ENCODE data around the gene AMN.

AMN gene

DNA sequence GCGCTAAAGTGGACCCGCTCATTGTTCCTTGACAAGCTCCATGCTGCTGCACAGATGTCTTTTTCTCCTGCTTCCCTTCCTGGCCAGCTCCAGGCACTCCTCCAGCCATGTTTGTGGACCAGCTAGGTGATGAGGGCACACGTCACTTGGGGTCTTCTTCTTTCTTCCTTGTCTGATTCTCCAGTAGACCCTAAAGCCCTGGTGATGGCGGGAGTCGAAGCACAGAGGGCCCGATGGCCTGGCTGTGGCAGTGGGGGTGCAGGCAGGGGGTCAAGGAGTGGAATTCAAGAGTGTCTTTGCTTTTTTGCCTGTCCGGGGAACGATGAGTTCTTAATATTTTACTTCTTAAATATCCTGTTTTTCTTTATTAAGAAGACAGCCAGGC, 23.0 kb upstream of the AMN start:
- no peak for DNase-seq

DNA sequence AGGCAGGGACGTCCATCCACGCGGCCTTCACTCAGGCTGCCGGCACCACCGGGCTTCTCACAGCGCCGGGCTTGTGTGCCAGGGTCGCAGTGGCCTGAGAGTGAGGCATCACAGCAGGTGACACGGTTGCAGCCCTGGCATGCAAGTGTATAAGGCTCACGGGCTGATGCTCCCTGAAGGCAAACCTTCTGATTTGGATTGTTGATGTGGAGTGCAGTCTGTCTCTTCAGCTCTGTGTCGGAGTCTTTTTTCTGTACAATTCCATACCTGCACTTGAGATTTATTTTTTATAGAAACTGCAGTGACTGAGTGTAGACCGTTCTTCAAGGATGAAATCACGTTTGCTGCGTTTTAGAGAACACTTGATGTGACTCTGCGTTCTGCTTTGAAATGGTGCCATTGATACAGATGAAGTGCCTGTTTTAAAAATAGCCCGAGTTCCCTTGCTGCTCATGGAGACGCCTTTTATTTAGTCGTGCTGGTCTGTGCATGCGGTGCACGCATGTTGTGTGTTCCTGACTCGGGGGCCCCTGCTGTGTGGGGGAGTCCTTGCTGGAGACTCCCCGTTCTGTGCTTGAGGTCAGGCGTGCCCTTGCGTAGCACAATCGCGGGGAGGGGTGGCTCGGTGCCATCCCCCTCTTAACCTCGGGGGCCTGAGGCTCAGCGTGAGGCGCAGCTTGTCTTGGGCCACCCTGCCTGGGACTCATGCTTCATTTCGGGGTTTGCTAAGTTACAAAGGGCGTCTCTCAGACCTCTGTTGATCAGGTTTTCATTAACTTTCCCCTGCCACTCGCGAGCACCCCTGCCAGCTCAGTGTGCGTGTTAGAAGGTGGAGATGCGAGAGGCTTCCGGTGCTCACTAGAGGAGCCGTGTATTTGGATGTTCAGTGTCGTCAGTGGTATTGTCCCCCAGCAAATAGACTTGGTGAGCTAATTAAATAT, 21.6 kb upstream of the AMN start:
- DNase-seq: no peak

GRCh38 chr14:102901633-102902032, 20.8 kb upstream of the AMN start:
- no peak for DNase-seq

DNA sequence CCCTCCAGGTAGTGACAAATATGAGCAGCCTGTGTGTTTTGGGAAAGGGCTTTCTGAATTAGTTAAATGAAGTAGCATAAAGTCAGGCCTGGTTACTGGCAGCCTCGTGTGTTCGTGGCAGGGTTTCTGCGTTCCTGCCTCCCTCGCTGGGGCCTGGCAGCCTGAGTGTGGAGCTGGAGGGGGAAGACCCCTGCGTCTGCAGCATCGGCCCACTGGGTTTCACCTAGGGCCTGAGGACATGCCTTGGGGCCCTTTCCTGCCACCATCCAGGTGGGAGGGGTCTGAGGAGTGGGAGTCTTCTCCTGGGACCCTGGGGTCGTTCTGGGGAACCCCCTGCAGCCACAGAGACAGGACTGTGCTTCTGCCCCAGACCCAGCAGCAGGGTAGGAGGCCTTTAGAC, 20.4 kb upstream of the AMN start:
- DNase-seq: no peak

DNA sequence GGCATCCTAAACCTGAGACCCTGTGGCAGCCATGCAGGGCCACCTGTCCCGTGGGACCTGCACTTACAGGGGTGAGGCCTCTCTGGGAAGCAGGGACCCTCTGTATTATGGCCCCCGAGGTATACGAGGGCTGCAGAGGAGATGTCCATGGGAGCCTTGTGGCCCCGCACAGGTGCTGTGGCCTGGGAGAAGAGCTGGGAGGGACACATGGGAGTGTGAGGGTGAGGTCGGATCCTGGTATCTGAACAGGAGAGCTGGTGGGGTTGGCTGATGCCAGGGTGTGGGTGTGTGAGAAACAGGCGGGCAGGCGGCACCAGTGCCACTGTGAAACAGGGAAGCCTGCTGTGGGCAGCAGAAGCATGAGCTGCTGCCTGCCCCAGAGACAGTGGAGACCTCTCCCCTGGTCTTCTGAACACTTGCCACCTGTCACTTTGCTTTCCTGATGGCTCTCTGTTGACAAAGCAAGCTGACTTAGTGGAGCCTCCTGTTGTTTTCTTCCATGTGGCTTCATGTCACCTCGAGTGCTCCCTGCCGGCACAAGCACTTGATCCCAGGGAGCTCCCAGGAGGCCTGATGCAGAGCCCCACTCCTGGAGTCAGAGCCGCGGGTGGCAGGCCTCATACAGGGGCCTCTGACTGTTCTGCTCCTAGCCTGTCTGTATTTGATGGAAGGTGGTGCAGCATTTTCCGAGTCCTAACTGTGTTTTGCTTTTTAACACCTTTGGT, 19.8 kb upstream of the AMN start:
- no peak for DNase-seq

DNA sequence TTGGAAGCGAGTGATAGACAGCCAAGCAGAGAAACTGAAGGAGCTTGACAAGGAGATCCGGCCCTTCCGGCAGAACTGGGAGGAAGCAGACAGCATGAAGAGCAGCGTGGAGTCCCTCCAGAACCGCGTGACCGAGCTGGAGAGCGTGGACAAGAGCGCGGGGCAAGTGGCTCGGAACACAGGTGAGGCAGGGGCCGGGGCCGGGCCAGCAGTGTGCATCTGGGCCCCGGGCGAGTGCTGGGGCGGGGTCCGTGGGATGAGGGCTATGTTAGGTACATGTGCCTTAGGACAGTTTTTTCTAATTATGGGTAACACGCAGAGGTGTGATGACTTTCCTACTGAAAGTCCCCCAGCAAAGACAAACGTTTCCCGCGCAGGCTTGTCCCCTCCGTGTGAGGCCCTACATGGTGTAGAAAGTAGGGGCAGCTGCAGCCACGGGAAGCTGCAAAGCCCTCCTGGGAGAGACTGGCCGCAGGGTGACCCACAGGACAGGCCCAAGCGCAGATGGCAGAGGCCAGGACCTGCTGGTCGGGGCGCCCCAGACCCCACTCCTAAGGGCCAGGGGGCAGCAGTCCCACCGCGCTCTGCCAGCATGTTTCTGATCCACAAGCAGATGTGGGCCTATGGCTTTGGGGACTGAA, 19.1 kb upstream of the AMN start:
- no peak for DNase-seq

DNA sequence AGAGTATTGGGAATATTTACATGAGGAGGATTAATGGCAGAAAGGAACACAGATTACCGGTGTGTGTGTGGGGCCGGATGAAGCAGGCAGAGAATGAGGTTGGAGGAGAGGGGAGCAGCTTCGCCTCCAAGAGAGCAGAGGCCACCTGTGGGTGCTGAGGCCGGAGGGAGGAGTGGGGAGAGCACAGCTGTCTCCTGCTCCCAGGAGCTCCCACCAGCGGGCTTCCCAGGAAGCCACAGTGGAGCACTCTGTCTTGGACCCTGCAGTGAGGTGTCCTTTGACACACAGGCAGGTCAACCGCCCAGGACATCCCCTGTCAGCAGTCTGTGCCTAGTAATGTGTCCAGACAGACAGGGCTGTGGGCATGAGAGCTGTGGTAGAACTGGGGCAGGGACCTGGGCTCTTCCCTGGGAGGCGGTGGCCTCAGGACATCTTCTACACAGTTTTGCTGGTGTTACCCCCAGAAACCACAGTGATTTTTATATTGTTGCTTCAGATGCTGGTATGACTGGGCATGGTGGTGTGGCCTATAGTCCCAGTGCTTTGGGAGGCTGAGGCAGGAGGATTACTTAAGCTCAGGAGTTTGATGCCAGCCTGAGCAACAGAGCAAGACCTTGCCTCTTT, 18.5 kb upstream of the AMN start:
- no peak for DNase-seq

- DNase-seq: no peak
Measured at GRCh38 chr14:102905116-102906108, 17.1 kb upstream of the AMN start.

DNA sequence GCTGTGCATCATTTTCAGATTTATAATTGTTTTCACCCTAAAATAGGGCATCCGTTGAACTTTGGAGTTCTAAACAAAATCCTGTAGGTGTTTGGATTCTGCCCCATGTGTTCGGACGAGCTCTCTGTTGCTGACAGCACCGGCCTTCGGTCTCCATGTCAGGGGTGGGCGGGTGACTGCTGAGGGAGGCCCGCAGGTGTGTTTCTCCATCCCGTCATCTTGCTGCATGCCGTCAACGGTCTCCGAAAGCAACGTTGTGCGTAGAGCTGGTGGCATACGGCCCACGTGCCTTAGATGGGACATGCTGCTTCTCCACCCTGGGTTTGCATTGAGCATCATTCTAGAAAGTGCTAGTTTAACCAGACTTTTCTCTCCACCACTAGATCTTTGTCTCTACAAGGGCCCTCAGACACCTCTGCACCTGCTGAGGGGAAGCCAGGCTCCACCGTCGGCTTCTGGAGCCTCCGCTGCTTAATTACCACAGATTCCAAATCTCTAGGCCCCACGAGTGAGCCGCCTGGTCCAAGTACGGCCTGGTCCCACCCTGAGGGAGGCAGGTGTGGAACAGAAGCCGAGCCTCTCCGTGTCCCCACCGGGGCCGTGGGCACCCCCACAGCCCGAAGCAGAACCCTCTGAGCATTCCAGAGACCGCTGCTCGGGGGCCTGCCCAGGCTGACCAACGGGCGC, 15.7 kb upstream of the AMN start:
- DNase-seq: no peak

- DNase-seq: no peak
Measured at GRCh38 chr14:102907303-102907844, 15.1 kb upstream of the AMN start.

- DNase-seq: no peak
Measured at GRCh38 chr14:102907980-102908730, 14.3 kb upstream of the AMN start.

GRCh38 chr14:102908766-102909455, 13.6 kb upstream of the AMN start:
- no peak for DNase-seq

- DNase-seq: no peak
Measured at GRCh38 chr14:102909462-102909861, 13.0 kb upstream of the AMN start.

DNA sequence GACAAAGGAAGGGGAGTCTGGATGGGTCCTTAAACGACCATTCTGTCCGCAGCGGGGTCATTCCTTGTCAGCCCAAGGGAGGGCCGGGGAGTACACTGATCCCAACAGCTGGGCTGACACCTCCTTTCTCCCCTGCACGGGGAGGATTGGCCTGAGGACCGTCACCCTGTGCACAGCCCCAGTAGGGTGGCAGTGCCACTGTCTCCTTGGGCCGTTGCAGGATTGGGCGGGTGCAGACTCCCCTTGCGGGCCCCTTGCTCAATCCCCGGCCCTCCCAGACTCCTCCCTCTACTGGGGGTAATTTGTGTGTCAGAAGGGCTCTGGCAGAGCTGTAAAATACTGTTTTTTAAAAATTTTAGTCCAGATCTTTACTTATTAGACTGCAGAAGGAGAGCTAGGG, 12.6 kb upstream of the AMN start:
- no peak for DNase-seq

GRCh38 chr14:102910442-102910841, 12.0 kb upstream of the AMN start:
- DNase-seq: no peak

GRCh38 chr14:102911541-102911951, 10.9 kb upstream of the AMN start:
- DNase-seq: no peak

DNA sequence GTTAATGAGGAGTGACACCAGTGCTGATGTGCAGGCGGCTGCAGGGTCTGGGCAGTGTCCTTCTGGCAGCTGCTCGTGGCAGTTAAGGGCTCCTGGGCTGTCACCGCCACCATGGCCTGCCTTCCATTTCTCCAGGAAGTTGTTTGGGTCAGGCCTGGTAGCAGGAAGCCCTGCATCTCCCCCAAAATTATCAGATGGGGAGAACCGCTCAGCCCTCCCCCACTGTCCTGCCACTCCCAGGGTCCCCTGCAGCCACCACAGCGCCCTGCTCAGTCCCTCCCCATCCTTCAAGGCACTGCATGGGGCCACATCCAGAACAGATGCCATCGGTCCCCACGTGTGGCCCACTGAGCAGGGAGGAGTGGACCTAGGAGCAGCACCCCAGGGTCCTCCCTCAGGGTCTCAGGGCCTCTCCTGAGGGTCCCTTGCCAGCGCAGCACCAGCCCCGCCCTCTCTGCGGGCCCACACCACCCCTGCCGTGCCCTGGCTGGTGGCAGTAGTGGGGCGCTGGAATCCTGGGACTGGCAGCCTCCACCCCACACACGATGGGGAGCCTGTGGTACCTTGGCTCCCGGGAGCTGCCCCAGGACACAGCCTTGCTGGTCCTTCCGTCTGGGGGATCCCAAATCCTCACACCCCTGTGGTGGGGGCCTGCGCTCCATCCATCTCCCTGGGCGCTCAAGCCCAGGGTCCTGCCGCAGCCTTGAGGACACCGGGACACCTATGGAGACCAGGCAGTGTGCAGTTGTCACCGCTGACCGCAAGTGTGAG, 10.3 kb upstream of the AMN start:
- DNase-seq: no peak

DNA sequence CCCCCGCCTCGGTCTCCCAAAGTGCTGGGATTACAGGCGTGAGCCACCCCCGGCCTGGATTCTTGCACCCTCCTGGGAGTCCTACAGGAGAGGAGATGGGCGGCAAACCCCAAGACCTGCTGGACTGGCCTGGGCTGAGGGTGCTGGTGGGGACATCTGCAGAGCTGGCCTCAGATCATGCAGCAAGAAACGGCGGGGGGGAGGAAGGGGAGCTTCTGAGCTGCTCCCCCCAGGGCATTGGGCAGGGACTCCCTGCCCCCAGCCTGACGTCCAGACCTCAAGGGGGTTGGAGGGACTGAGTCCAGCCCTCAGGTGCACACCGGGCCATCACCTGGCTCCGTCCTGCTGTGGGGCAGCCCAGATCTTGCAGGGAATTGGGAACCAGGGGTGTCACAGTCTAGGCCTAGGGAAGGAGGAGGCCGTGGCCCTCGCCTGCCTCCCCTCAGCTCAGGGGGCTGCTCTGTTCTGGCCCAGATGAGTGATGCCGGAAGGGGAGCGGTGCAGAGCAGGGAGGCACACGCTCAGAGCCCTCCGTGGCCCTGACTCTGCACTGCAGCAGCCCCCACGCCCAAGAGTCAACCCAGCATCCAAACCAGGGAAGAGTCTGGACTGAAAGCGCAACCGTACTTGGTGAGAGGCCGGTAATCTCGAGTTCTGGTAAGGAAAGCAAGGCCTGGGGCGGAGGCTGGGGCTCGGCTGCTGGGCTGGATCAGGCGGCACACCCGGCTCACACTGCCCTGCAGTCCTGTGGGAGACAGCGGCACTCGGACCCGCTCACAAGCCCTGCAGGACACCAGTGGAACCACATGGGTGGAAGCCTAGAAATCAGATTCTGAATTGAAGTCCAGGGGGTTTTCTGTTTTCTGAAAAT, 8.9 kb upstream of the AMN start:
- DNase-seq: no peak
